WTC11 (cell line): Measurements from ENCODE around the gene NR2F2.

Source experiments
- ATF6 ChIP-seq: sonication (generic); formaldehyde crosslinking; IDR thresholded peaks from 2 replicates; pipeline ENCODE4 v1.8.1; 2023; ENCODE audit warnings: mild to moderate bottlenecking, missing genetic modification reagents
- CTCF ChIP-seq: fragments of 200-600 bp; IDR thresholded peaks from 2 replicates; pipeline ENCODE4 v1.8.0; 2022; ENCODE audit warnings: antibody characterized with exemption
- ZNF232 ChIP-seq: sonication (generic); formaldehyde crosslinking; IDR thresholded peaks from 2 replicates; pipeline ENCODE4 v1.8.0; 2022; ENCODE audit warnings: mild to moderate bottlenecking, missing genetic modification reagents
- ZNF281 ChIP-seq: sonication (generic); formaldehyde crosslinking; IDR thresholded peaks from 2 replicates; pipeline ENCODE4 v1.8.0; 2023; ENCODE audit warnings: mild to moderate bottlenecking, missing genetic modification reagents
- TF ChIP-seq, protein P1 (sequence below): sonication (generic); formaldehyde crosslinking; IDR thresholded peaks from 2 replicates; pipeline ENCODE4 v1.8.0; 2023; ENCODE audit warnings: missing genetic modification reagents

- no peak for TF ChIP-seq ZNF232 (CRISPR knock-in tag)
- TF ChIP-seq, protein P1, sequence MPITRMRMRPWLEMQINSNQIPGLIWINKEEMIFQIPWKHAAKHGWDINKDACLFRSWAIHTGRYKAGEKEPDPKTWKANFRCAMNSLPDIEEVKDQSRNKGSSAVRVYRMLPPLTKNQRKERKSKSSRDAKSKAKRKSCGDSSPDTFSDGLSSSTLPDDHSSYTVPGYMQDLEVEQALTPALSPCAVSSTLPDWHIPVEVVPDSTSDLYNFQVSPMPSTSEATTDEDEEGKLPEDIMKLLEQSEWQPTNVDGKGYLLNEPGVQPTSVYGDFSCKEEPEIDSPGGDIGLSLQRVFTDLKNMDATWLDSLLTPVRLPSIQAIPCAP (CRISPR knock-in tag) = no peak
- TF ChIP-seq CTCF = no peak
- no peak for TF ChIP-seq ZNF281 (CRISPR knock-in tag)
- TF ChIP-seq ATF6 (CRISPR knock-in tag) = no peak
Measured at GRCh38 chr15:96346409-96346970, 16.0 kb downstream of the NR2F2 start.
